Body of pancreas (tissue), 4 donors: Measurements from ENCODE around the gene FHL1. TPM values are rescaled to one million over a fixed set of nuclear protein-coding genes. Genes with fewer than 3 reads are reported as not detected.

Source experiments
- ATAC-seq: fragments of 150-250 bp; one replicate; pipeline ENCODE4 v1.9.1; 2016
- DNase-seq, 4 donors: peaks; one replicate each; pipeline ENCODE4 v3.0.0-alpha.2; 2019
- H3K27ac ChIP-seq, 4 donors: fragments of 200-600 bp; sonication (generic); 1 replicate in 3 of 4; 2 replicates in 1 of 4; pipeline versions ENCODE4 v1.5.1 to v1.6.1; 2016 to 2019; ENCODE audit warnings: mild to moderate bottlenecking in 1 of 4, mixed read lengths in 1 of 4, moderate library complexity in 1 of 4
- H3K27me3 ChIP-seq, 2 donors: fragments of 200-600 bp; sonication (generic); one replicate each; pipeline ENCODE4 v1.6.0; 2016; ENCODE audit warnings: mild to moderate bottlenecking in 1 of 2
- H3K36me3 ChIP-seq, 2 donors: fragments of 200-600 bp; sonication (generic); replicated peaks in 1 of 2; 2 replicates each; pipeline ENCODE4 v1.5.1; 2016; ENCODE audit warnings: low read depth in 2 of 2; ENCODE audit not compliant: insufficient read depth in 1 of 2
- H3K4me1 ChIP-seq: fragments of 200-600 bp; sonication (generic); one replicate; pipeline ENCODE4 v1.6.0; 2016
- H3K4me3 ChIP-seq, 2 donors: fragments of 200-600 bp; sonication (generic); 1 replicate in 1 of 2; 2 replicates in 1 of 2; pipeline ENCODE4 v1.5.1; 2016 to 2019
- H3K9me3 ChIP-seq, 3 donors: fragments of 200-600 bp; sonication (generic); 1 replicate in 2 of 3; 2 replicates in 1 of 3; pipeline ENCODE4 v1.5.1; 2016
- POLR2A ChIP-seq, 3 donors: fragments of 450-650 bp; IDR thresholded peaks; one replicate each; pipeline ENCODE4 v1.6.1; 2016; ENCODE audit warnings: antibody characterized with exemption in 3 of 3, mild to moderate bottlenecking in 2 of 3
- WGBS, 2 donors: methylation state at CpG; one replicate each; pipeline ENCODE4 v1.1.5; 2017; 5-methylcytosine and 5-hydroxymethylcytosine counted together
- intact Hi-C: fragments of 100-400 bp; cut with DNase I; formaldehyde crosslinking; loops from one replicate; pipeline ENCODE4 v1.15.1; 2023
- total RNA-seq, 2 donors: library from RNA; depleted of rRNA; stranded (reverse); fragments of >200 nt; gene quantifications; one replicate each; pipeline ENCODE4 v1.1.0, GENCODE V29; 2016
- TF ChIP-seq, protein P1 (sequence below), 7 experiments: fragments of 450-650 bp in 4 of 7; fragments of 200-600 bp in 3 of 7; sonication (generic) in 3 of 7; IDR thresholded peaks; one replicate each; pipeline ENCODE4 v1.5.1; 2016 to 2019; ENCODE audit warnings: antibody characterized with exemption in 7 of 7

Gene FHL1
- total RNA-seq, 2 donors from 2014 or later, result 40.2 to 125 TPM

DNA sequence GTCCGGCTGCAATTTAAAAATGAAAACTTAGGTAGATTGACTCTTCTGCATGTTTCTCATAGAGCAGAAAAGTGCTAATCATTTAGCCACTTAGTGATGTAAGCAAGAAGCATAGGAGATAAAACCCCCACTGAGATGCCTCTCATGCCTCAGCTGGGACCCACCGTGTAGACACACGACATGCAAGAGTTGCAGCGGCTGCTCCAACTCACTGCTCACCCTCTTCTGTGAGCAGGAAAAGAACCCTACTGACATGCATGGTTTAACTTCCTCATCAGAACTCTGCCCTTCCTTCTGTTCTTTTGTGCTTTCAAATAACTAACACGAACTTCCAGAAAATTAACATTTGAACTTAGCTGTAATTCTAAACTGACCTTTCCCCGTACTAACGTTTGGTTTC is 62.9 kb downstream of the FHL1 start:
- no peak overlapping the region for H3K4me3 ChIP-seq

GRCh38 chrX:136210806-136211205 is 63.5 kb downstream of the FHL1 start:
- no peaks in the 10 kb centered on the region for H3K36me3 ChIP-seq
- 73 to 85% methylated on average over 5 of the region's 5 CpGs for WGBS, 2 donors
- no peak overlapping the region for H3K27ac ChIP-seq
- DNase-seq (no peak), ATAC-seq (no peak)
- H3K9me3 ChIP-seq, result no peaks in the 10 kb centered on the region
- no peak overlapping the region for H3K4me3 ChIP-seq
- TF ChIP-seq, protein P1, sequence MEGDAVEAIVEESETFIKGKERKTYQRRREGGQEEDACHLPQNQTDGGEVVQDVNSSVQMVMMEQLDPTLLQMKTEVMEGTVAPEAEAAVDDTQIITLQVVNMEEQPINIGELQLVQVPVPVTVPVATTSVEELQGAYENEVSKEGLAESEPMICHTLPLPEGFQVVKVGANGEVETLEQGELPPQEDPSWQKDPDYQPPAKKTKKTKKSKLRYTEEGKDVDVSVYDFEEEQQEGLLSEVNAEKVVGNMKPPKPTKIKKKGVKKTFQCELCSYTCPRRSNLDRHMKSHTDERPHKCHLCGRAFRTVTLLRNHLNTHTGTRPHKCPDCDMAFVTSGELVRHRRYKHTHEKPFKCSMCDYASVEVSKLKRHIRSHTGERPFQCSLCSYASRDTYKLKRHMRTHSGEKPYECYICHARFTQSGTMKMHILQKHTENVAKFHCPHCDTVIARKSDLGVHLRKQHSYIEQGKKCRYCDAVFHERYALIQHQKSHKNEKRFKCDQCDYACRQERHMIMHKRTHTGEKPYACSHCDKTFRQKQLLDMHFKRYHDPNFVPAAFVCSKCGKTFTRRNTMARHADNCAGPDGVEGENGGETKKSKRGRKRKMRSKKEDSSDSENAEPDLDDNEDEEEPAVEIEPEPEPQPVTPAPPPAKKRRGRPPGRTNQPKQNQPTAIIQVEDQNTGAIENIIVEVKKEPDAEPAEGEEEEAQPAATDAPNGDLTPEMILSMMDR (IDR thresholded peaks at IDR 0.05), result no peak
- TF ChIP-seq POLR2A (IDR thresholded peaks at IDR 0.05), result no peak
- intact Hi-C loops, result no loop called here
- no peaks in the 10 kb centered on the region for H3K27me3 ChIP-seq
- H3K4me1 ChIP-seq, result no peaks in the 10 kb centered on the region

More for the DNA sequence above, 62.9 kb downstream of the FHL1 start:
- Histone ChIP-seq H3K4me1 (no peaks in the 10 kb centered on the region), H3K36me3 (no peaks in the 10 kb centered on the region), H3K27ac (no peak overlapping the region), H3K9me3 (no peaks in the 10 kb centered on the region), H3K27me3 (no peaks in the 10 kb centered on the region)
- TF ChIP-seq, protein P1 (IDR thresholded peaks at IDR 0.05), result no peak
- no peak for TF ChIP-seq POLR2A (IDR thresholded peaks at IDR 0.05)
- intact Hi-C loops, result no loop called here
- WGBS, 2 donors, result 45 to 54% methylated on average over 7 of the region's 7 CpGs
- DNase-seq, result no peak
- no peak for ATAC-seq

- H3K4me3 ChIP-seq, result no peak overlapping the region
- H3K27ac ChIP-seq, result no peak overlapping the region
- H3K27me3 ChIP-seq, result no peaks in the 10 kb centered on the region
- H3K9me3 ChIP-seq, result no peaks in the 10 kb centered on the region
- no peaks in the 10 kb centered on the region for H3K36me3 ChIP-seq
- no peaks in the 10 kb centered on the region for H3K4me1 ChIP-seq
- no peak for TF ChIP-seq POLR2A (IDR thresholded peaks at IDR 0.05)
- TF ChIP-seq, protein P1 (IDR thresholded peaks at IDR 0.05), result no peak
- intact Hi-C loops, result no loop called here
- WGBS, 2 donors, result 65 to 69% methylated on average over 5 to 10 of the region's 11 CpGs
- DNase-seq, result no peak
- ATAC-seq, result no peak
Measured at GRCh38 chrX:136211766-136212556, 64.6 kb downstream of the FHL1 start.

DNA sequence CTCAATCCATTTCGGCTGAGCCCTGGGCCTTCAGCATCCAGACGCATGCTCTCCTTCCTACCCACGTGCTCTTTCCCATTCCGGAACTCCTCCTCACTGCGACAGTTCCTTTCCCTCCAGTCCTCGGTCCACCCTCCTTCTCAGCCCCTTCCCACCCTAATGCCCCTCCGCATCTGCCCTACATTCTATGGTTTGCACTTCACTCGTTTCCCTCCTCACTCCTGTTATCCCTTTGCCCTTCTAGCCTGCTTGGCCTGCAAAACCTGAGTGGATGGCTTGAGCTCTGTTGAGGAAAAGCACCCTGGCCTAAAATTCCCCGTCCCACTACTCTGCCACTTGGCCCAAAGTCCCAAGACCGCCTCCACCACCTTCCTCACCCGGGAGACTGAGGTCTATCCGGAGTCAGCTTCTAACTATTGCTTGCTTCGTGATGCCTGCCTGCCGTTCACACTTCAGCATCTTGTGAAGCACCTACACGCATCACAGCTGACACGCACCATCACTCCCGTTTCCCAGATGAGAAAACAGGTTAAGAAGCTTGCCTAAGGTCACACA is 65.3 kb downstream of the FHL1 start:
- intact Hi-C loops, result no loop called here
- no peak for DNase-seq

More for the DNA sequence above, 65.3 kb downstream of the FHL1 start:
- Histone ChIP-seq H3K27ac (no peak overlapping the region), H3K4me1 (no peaks in the 10 kb centered on the region), H3K27me3 (no peaks in the 10 kb centered on the region), H3K36me3 (no peaks in the 10 kb centered on the region), H3K9me3 (no peaks in the 10 kb centered on the region), H3K4me3 (no peak overlapping the region)
- TF ChIP-seq, protein P1 (IDR thresholded peaks at IDR 0.05), result no peak
- WGBS, 2 donors, result 80 to 81% methylated on average over 11 to 17 of the region's 17 CpGs
- ATAC-seq, result no peak
